Stomach smooth muscle (tissue), 2 donors: ENCODE measurements around the gene EXOC3L1.

Source experiments
- H3K27ac ChIP-seq: one replicate; pipeline ENCODE4 v1.7.0; 2013; ENCODE audit warnings: mild to moderate bottlenecking, low read length, inconsistent platforms
- H3K27me3 ChIP-seq, 2 donors: one replicate each; pipeline ENCODE4 v1.7.0; 2013; ENCODE audit warnings: low read length in 2 of 2; ENCODE audit not compliant: insufficient read depth in 2 of 2, control insufficient read depth in 1 of 2
- H3K36me3 ChIP-seq, 2 donors: one replicate each; pipeline ENCODE4 v1.7.0; 2013; ENCODE audit warnings: low read length in 2 of 2; ENCODE audit not compliant: control insufficient read depth in 2 of 2, insufficient read depth in 2 of 2
- H3K4me1 ChIP-seq: one replicate; pipeline ENCODE4 v1.7.0; 2013; ENCODE audit warnings: low read length; ENCODE audit not compliant: control insufficient read depth, insufficient read depth
- H3K4me3 ChIP-seq, 2 donors: one replicate each; pipeline ENCODE4 v1.7.0; 2013; ENCODE audit warnings: low read length in 2 of 2
- H3K9ac ChIP-seq, 2 donors: one replicate each; pipeline ENCODE4 v1.7.0; 2013; ENCODE audit warnings: low read length in 2 of 2, mild to moderate bottlenecking in 1 of 2
- H3K9me3 ChIP-seq, 2 donors: one replicate each; pipeline ENCODE4 v1.7.0; 2013; ENCODE audit warnings: low read length in 2 of 2; ENCODE audit not compliant: control insufficient read depth in 2 of 2
- donor health status: healthy.
- donor health status: Pancreatic carcinoma.

Gene EXOC3L1

GRCh38 chr16:67230809-67231660, 41.1 kb upstream of the EXOC3L1 start:
- H3K27me3 ChIP-seq: no peaks in the 10 kb centered on the region
- no peak overlapping the region for H3K4me3 ChIP-seq
- H3K9ac ChIP-seq: no peak overlapping the region
- H3K4me1 ChIP-seq: peaks cover 16% of the 10 kb centered on the region
- H3K27ac ChIP-seq: no peak overlapping the region
- no peaks in the 10 kb centered on the region for H3K9me3 ChIP-seq
- peaks cover 28 to 43% of the 10 kb centered on the region in 2 donors for H3K36me3 ChIP-seq

GRCh38 chr16:67229906-67230808, 40.2 kb upstream of the EXOC3L1 start:
- Histone ChIP-seq H3K9ac (no peak overlapping the region), H3K27ac (no peak overlapping the region), H3K4me3 (no peak overlapping the region), H3K36me3 (peaks cover 24 to 37% of the 10 kb centered on the region in 2 donors), H3K4me1 (peaks cover 22% of the 10 kb centered on the region), H3K9me3 (no peaks in the 10 kb centered on the region), H3K27me3 (no peaks in the 10 kb centered on the region)

- Histone ChIP-seq H3K9ac (no peak overlapping the region), H3K36me3 (peaks cover 24 to 37% of the 10 kb centered on the region in 2 donors), H3K27me3 (no peaks in the 10 kb centered on the region), H3K4me3 (no peak overlapping the region), H3K4me1 (peaks cover 22% of the 10 kb centered on the region), H3K27ac (no peak overlapping the region), H3K9me3 (no peaks in the 10 kb centered on the region)
Measured at GRCh38 chr16:67228905-67229304, 39.0 kb upstream of the EXOC3L1 start.

GRCh38 chr16:67228034-67228785, 38.3 kb upstream of the EXOC3L1 start:
- Histone ChIP-seq H3K4me3 (peak overlapping the region; percentile 75 to 99), H3K9me3 (no peaks in the 10 kb centered on the region), H3K36me3 (peaks cover 24 to 39% of the 10 kb centered on the region in 2 donors), H3K27ac (no peak overlapping the region), H3K27me3 (no peaks in the 10 kb centered on the region), H3K9ac (peak overlapping the region in 1 of 2 donors; percentile 76), H3K4me1 (peaks cover 22% of the 10 kb centered on the region)

GRCh38 chr16:67227567-67227921, 37.6 kb upstream of the EXOC3L1 start:
- H3K36me3 ChIP-seq: peaks cover 24 to 39% of the 10 kb centered on the region in 2 donors
- H3K9me3 ChIP-seq: no peaks in the 10 kb centered on the region
- peaks cover 22% of the 10 kb centered on the region for H3K4me1 ChIP-seq
- peak overlapping the region; percentile 75 to 99 for H3K4me3 ChIP-seq
- no peaks in the 10 kb centered on the region for H3K27me3 ChIP-seq
- H3K9ac ChIP-seq: peak overlapping the region; percentile 76 to 93
- peak overlapping the region; percentile 81 for H3K27ac ChIP-seq

GRCh38 chr16:67226804-67227566, 37.0 kb upstream of the EXOC3L1 start, which contains the start of gene TMEM208:
TSS of gene TMEM208 (plus strand) at chr16:67227130. CDS start at chr16:67227219, 89 bp downstream.
- peak within 1 kb of the TSS; percentile 75 to 99 for H3K4me3 ChIP-seq
- no peaks in the 10 kb centered on the region for H3K27me3 ChIP-seq
- peaks cover 24 to 39% of the 10 kb centered on the region in 2 donors for H3K36me3 ChIP-seq
- H3K9ac ChIP-seq: peak within 1 kb of the TSS; percentile 76 to 93
- peaks cover 22% of the 10 kb centered on the region for H3K4me1 ChIP-seq
- H3K27ac ChIP-seq: peak within 1 kb of the TSS; percentile 81
- no peaks in the 10 kb centered on the region for H3K9me3 ChIP-seq

GRCh38 chr16:67226295-67226803, 36.4 kb upstream of the EXOC3L1 start:
- Histone ChIP-seq H3K9ac (peak overlapping the region; percentile 76 to 93), H3K36me3 (peaks cover 24 to 33% of the 10 kb centered on the region in 2 donors), H3K27me3 (no peaks in the 10 kb centered on the region), H3K27ac (peak overlapping the region; percentile 81), H3K4me3 (peak overlapping the region; percentile 75 to 99), H3K9me3 (no peaks in the 10 kb centered on the region), H3K4me1 (peaks cover 22% of the 10 kb centered on the region)

GRCh38 chr16:67223992-67224391, 34.1 kb upstream of the EXOC3L1 start:
- Histone ChIP-seq H3K9ac (no peak overlapping the region), H3K27me3 (no peaks in the 10 kb centered on the region), H3K4me3 (no peak overlapping the region), H3K27ac (no peak overlapping the region), H3K4me1 (peaks cover 22% of the 10 kb centered on the region), H3K36me3 (peaks cover 8 to 9% of the 10 kb centered on the region in 2 donors), H3K9me3 (no peaks in the 10 kb centered on the region)

- no peak overlapping the region for H3K27ac ChIP-seq
- no peak overlapping the region for H3K9ac ChIP-seq
- peaks cover 0 to 4% of the 10 kb centered on the region in 2 donors for H3K36me3 ChIP-seq
- no peak overlapping the region for H3K4me3 ChIP-seq
- no peaks in the 10 kb centered on the region for H3K27me3 ChIP-seq
- no peaks in the 10 kb centered on the region for H3K9me3 ChIP-seq
- peaks cover 2% of the 10 kb centered on the region for H3K4me1 ChIP-seq
Measured at GRCh38 chr16:67216612-67217490, 26.9 kb upstream of the EXOC3L1 start.
